Muscle layer of duodenum (tissue), 2 donors: ENCODE data around the gene FBXO9.
"Not testable (repeated sequence)": the region's sequence is repeated elsewhere in the genome, so short reads cannot be mapped to it uniquely, and the experiment has no call there.

Experiments
- H3K27ac ChIP-seq: one replicate; pipeline ENCODE4 v1.7.0; 2013; ENCODE audit warnings: mild to moderate bottlenecking, low read length
- H3K27me3 ChIP-seq: one replicate; pipeline ENCODE4 v1.7.0; 2013; ENCODE audit warnings: low read depth, mild to moderate bottlenecking, control low read depth, low read length
- H3K36me3 ChIP-seq, 2 donors: one replicate each; pipeline ENCODE4 v1.7.0; 2013; ENCODE audit warnings: low read length in 2 of 2, control low read depth in 1 of 2, mild to moderate bottlenecking in 1 of 2; ENCODE audit not compliant: insufficient read depth in 2 of 2, control insufficient read depth in 1 of 2
- H3K4me1 ChIP-seq, 2 donors: one replicate each; pipeline ENCODE4 v1.7.0; 2013; ENCODE audit warnings: low read length in 2 of 2, mild to moderate bottlenecking in 2 of 2, control low read depth in 1 of 2, moderate library complexity in 1 of 2; ENCODE audit not compliant: insufficient read depth in 2 of 2, control insufficient read depth in 1 of 2
- H3K4me3 ChIP-seq, 2 donors: one replicate each; pipeline ENCODE4 v1.7.0; 2013; ENCODE audit warnings: low read length in 2 of 2, low read depth in 1 of 2, mild to moderate bottlenecking in 1 of 2
- H3K9me3 ChIP-seq, 2 donors: one replicate each; pipeline ENCODE4 v1.7.0; 2013; ENCODE audit warnings: low read length in 2 of 2, control low read depth in 1 of 2, mild to moderate bottlenecking in 1 of 2; ENCODE audit not compliant: control insufficient read depth in 1 of 2
- donor health status: healthy.

Gene FBXO9

DNA sequence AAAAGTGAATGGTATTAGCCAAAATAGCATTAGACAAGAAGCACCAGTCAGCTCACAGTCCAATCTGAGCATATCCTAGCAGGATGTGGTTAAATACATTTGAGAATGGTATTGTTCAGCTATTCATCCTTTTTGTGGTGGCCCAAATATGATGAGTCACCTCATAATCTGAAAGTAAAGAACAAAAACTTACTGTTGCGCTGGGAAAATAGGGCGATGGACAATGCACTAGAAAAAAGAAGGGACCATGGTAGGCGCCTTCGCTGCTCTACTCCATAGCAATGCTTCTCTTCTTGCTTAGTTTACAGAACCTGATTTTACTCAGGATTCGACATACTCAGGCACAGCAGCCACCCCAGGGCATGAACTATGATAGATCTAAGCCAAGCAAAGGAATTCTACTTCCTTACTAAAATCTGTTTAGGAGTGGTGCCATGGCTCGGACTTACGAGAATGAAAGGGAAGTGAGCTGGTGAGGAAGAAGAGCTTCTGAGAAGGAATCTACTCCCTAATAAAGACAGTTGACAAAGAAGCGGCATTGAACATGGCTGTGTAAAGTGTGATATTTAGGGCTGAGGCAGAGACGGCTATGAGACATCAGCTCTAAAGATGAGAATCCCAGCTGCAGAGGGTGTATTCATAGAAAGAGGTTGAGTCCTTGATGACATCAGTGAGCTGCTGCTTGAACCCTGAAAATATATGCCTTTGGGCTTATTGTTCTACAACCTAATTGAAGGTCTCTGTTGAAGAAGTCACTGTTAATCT is 16.6 kb upstream of the FBXO9 start:
- H3K27ac ChIP-seq = no peak overlapping the region
- H3K9me3 ChIP-seq = no peaks in the 10 kb centered on the region
- H3K36me3 ChIP-seq = peaks cover 0 to 7% of the 10 kb centered on the region in 2 donors
- no peaks in the 10 kb centered on the region for H3K27me3 ChIP-seq
- H3K4me1 ChIP-seq = peaks cover 0 to 6% of the 10 kb centered on the region in 2 donors
- no peak overlapping the region for H3K4me3 ChIP-seq

GRCh38 chr6:53049415-53049814 is 15.8 kb upstream of the FBXO9 start:
- Histone ChIP-seq H3K9me3 (no peaks in the 10 kb centered on the region), H3K27me3 (no peaks in the 10 kb centered on the region), H3K27ac (no peak overlapping the region), H3K36me3 (peaks cover 0 to 7% of the 10 kb centered on the region in 2 donors), H3K4me1 (no peaks in the 10 kb centered on the region), H3K4me3 (no peak overlapping the region)

DNA sequence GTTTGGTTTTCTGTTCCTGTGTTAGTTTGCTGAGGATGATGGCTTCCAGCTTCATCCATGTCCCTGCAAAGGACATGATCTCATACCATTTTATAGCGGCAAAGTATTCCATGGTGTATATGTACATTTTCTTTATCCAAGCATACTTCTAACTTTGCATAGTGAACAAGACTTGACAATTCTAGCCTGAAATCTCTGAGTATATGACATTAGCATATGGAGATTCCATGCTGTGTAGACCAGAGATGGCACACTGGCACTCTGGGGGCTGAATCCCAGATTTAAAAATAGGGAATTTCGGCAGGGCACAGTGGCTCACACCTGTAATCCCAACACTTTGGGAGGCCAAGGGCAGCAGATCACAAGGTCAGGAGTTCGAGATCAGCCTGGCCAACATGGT is 13.1 kb upstream of the FBXO9 start:
- H3K27me3 ChIP-seq, H3K4me3 ChIP-seq, H3K36me3 ChIP-seq, H3K27ac ChIP-seq, H3K4me1 ChIP-seq, H3K9me3 ChIP-seq: not testable (repeated sequence)

DNA sequence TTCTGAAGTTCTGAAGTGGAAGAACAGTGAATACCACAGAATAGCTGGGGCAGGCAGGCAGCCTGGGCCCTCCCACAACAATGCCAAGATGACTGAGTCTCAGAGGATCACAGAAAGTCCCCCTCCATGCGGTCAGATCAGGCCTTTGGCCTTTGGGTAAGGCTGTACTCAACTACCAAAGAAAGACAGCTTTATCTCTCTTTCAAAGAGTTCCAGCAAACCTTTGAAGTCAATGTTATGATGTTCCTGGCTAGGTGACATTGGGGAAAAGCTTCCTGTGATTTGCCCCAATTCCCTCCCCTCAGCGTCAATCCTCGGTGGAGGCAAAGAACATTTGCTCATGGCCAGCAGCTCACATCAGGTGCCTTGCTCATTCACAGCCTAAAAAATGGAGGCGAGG is 10.7 kb upstream of the FBXO9 start:
- Histone ChIP-seq H3K9me3 (no peaks in the 10 kb centered on the region), H3K4me3 (no peak overlapping the region), H3K27ac (no peak overlapping the region), H3K4me1 (peaks cover 0 to 24% of the 10 kb centered on the region in 2 donors), H3K36me3 (peaks cover 0 to 7% of the 10 kb centered on the region in 2 donors), H3K27me3 (no peaks in the 10 kb centered on the region)

DNA sequence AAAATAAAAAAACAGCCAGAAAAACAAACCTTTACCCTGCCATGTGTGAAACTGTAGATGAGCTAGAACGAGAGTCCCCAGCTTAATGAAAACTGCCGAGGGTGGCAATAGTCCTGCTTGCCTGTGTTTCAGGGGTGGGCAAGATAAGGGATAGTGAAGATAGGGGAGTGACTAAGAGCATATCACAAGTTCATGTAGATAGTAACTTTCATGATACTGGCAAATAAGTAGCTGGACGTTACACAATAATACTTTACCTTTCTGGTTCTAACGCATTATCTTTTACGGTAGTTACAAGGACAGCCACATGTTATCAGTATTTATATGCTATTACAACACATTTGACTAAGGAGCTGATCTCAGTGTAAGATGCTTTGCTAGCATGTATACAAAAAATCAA is 9.3 kb upstream of the FBXO9 start:
- H3K27me3 ChIP-seq = no peaks in the 10 kb centered on the region
- H3K27ac ChIP-seq = no peak overlapping the region
- H3K9me3 ChIP-seq = no peaks in the 10 kb centered on the region
- H3K36me3 ChIP-seq = peaks cover 0 to 7% of the 10 kb centered on the region in 2 donors
- no peak overlapping the region for H3K4me3 ChIP-seq
- peaks cover 4 to 37% of the 10 kb centered on the region in 2 donors for H3K4me1 ChIP-seq

DNA sequence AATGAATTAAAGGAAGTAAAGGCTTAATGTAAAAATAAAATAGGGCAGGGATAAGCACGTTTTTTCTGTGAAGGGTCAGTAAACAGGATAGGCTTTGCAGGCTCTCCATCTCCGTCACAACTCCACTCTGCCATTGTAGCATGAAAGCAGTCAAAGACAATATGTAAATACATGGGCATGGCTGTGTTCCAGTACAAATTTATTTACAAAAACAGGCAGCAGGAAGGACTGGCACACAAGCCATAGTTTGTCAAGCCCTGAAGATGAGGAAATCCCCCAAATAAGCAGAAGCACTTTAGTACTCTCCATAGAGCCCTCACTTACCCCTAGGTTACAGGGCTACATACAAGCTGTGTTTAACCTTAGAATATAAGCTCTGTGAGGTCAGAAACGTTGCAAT is 8.9 kb upstream of the FBXO9 start:
- Histone ChIP-seq H3K27ac (no peak overlapping the region), H3K9me3 (no peaks in the 10 kb centered on the region), H3K36me3 (peaks cover 2 to 7% of the 10 kb centered on the region in 2 donors), H3K4me3 (no peak overlapping the region), H3K4me1 (peaks cover 4 to 37% of the 10 kb centered on the region in 2 donors), H3K27me3 (no peaks in the 10 kb centered on the region)

- Histone ChIP-seq H3K27ac (peak overlapping the region; percentile 3), H3K36me3 (peaks cover under 1 to 6% of the 10 kb centered on the region in 2 donors), H3K27me3 (no peaks in the 10 kb centered on the region), H3K9me3 (no peaks in the 10 kb centered on the region), H3K4me3 (peak overlapping the region; percentile 21 to 95), H3K4me1 (peaks cover 4 to 42% of the 10 kb centered on the region in 2 donors)
Measured at GRCh38 chr6:53058388-53059195, 6.6 kb upstream of the FBXO9 start.

DNA sequence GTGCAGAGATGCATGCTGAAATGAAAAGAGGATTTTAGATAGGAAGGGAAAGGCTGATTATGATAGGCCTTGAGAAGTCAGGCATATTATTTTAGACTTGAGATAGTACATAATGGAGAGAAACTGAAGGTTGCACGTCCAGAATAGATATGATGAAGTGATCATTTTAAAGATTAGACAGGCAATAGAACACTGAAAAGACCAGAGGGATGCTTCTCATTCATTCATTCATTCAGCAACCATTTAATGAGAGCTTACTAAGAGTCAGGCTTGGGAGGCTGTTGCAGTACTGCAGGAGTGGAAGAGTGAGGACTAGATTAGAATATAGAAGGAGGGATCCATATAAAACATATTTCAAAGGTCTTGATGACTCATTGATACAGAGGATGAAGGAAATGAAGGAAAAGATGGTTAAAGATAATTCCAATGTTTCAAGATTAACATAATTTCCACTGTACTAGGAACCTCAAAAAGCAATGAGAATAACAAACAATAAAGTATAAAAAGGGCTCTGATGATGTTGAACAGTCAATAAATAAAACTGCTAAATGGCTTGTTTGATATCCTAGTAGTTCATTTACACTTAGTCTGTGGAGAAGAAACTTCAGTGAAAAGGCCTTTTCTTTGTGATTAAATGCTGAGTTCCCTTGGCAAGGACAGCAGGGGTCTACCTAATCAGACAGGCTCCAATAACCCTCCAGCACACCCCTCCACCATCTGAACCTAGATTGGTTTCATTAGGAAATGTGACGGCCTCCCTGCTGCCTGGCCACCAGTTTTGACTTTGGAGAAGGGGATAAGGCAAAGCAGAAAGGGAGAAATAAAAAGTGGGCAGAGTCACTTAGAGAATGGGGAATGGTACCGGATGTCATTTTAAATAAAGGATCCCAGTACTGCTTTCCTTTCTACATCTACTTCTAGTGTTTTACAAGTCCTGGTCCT is 5.3 kb upstream of the FBXO9 start:
- Histone ChIP-seq H3K4me1 (peaks cover 4 to 51% of the 10 kb centered on the region in 2 donors), H3K36me3 (peaks cover 0 to 7% of the 10 kb centered on the region in 2 donors), H3K27me3 (no peaks in the 10 kb centered on the region), H3K9me3 (no peaks in the 10 kb centered on the region), H3K4me3 (peak overlapping the region; percentile 92 to 95), H3K27ac (peak overlapping the region; percentile 90)

GRCh38 chr6:53062169-53062539 is 3.0 kb upstream of the FBXO9 start:
- peaks cover 4 to 56% of the 10 kb centered on the region in 2 donors for H3K4me1 ChIP-seq
- peak overlapping the region; percentile 90 for H3K27ac ChIP-seq
- H3K27me3 ChIP-seq = no peaks in the 10 kb centered on the region
- no peaks in the 10 kb centered on the region for H3K9me3 ChIP-seq
- H3K4me3 ChIP-seq = peak overlapping the region; percentile 92 to 95
- H3K36me3 ChIP-seq = peaks cover 0 to 10% of the 10 kb centered on the region in 2 donors

DNA sequence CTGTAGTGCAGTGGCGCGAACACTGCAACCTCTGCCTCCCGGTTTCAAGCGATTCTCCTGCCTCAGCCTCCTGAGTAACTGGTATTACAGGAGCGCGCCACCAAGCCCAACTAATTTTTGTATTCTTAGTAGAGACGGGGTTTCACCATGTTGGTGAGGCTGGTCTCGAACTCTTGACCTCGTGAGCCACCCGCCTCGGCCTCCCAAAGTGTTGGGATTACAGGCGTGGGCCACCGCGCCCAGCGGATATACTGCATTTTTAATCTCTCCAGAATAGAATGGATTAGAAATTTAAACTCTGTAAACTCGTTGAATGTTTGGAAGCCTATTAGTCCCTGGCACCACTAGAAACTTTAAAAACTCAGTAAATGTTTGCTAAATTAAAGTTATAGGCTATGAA is 949 bp upstream of the FBXO9 start:
- not testable (repeated sequence) for H3K27me3 ChIP-seq, H3K36me3 ChIP-seq, H3K27ac ChIP-seq, H3K9me3 ChIP-seq
- Histone ChIP-seq H3K4me3 (peak overlapping the region; percentile 98 to 99), H3K4me1 (peaks cover 4 to 52% of the 10 kb centered on the region in 2 donors)
